ENCODE measurements around the gene UVSSA. TPM values are rescaled to one million over a fixed set of nuclear protein-coding genes. Genes with fewer than 3 reads are reported as not detected.
"Not testable (repeated sequence)": the region's sequence is repeated elsewhere in the genome, so short reads cannot be mapped to it uniquely, and the experiment has no call there.

Gene UVSSA
- total RNA-seq, 1 donor from 2014 or later = 28.3 TPM

DNA sequence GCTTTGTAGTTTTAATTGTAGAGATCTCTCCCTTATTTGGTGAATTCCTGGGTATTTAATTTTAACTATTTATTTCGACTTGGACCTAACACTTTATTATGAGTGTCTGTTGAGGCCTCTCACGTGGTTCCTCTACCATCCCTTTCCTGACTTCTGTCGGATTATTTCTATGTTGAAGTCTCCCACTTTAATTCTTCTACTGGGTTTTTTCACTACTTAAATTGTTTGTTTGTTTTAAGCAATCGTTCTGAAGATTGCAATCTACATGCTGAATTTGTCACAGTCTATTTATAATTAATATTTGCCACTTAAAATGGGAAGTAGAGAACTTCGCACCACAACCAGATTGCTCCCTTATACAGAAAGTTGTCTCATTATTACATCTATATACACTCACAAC, 80.0 kb downstream of the UVSSA start:
- H3K36me3 ChIP-seq = no peaks in the 10 kb centered on the region
- TF ChIP-seq, protein P1, sequence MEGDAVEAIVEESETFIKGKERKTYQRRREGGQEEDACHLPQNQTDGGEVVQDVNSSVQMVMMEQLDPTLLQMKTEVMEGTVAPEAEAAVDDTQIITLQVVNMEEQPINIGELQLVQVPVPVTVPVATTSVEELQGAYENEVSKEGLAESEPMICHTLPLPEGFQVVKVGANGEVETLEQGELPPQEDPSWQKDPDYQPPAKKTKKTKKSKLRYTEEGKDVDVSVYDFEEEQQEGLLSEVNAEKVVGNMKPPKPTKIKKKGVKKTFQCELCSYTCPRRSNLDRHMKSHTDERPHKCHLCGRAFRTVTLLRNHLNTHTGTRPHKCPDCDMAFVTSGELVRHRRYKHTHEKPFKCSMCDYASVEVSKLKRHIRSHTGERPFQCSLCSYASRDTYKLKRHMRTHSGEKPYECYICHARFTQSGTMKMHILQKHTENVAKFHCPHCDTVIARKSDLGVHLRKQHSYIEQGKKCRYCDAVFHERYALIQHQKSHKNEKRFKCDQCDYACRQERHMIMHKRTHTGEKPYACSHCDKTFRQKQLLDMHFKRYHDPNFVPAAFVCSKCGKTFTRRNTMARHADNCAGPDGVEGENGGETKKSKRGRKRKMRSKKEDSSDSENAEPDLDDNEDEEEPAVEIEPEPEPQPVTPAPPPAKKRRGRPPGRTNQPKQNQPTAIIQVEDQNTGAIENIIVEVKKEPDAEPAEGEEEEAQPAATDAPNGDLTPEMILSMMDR (IDR thresholded peaks at IDR 0.05) = no peak
- no peaks in the 10 kb centered on the region for H3K9me3 ChIP-seq
- DNase-seq (no peak), ATAC-seq (no peak)
- no peaks in the 10 kb centered on the region for H3K4me1 ChIP-seq
- H3K4me3 ChIP-seq = no peak overlapping the region
- H3K27me3 ChIP-seq = peaks cover 13% of the 10 kb centered on the region
- intact Hi-C loops (cut with DNase I) = no loop called here
- no peak overlapping the region for H3K27ac ChIP-seq

DNA sequence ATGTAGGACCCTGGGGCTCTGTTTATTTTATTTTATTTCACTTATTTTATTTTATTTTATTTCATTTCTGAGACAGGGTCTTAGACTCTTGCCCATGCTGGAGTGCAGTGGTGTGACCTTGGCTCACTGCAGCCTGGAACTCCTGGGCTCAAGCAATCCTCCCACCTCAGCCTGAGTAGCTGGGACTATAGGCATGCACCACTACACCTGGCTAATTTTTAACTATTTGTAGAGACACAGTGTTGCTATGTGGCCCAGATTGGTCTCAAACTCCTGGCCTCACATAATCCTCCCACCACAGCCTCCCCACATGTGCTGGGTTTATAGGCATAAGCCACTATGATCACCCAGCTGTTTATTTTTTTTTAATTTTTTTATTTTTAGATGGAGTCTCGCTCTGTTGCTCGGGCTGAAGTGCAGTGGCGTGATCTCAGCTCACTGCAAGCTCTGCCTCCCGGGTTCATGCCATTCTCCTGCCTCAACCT, 96.7 kb downstream of the UVSSA start:
- H3K36me3 ChIP-seq; DNase-seq; H3K4me1 ChIP-seq; intact Hi-C loops (cut with DNase I); H3K4me3 ChIP-seq; H3K27ac ChIP-seq; H3K9me3 ChIP-seq; ATAC-seq: not testable (repeated sequence)
- H3K27me3 ChIP-seq = peaks cover 14% of the 10 kb centered on the region

Other genes starting within 250 kb of the UVSSA start
- gene RNF212, start 233.6 kb upstream of the UVSSA start, total RNA-seq = 6.9 TPM
- gene SPON2, start 174.6 kb upstream of the UVSSA start, total RNA-seq = 43.9 TPM
- 169 TPM for gene CTBP1, start 98.1 kb upstream of the UVSSA start, total RNA-seq
- gene MAEA, start 57.3 kb upstream of the UVSSA start, total RNA-seq = 63.2 TPM
- not detected for gene NKX1-1, start 59.2 kb downstream of the UVSSA start, total RNA-seq

Data from upper lobe of right lung (tissue), 1 donor.